Right atrium auricular region (tissue), 2 donors: ENCODE measurements around the gene BLOC1S1. TPM values are rescaled to one million over a fixed set of nuclear protein-coding genes. Genes with fewer than 3 reads are reported as not detected.

Experiments
- DNase-seq: peaks from one replicate; pipeline ENCODE4 v3.0.0-alpha.2; 2019; ENCODE audit warnings: low spot score
- H3K27ac ChIP-seq, 2 donors: fragments of 200-600 bp; sonication (generic); 1 replicate in 1 of 2; 2 replicates in 1 of 2; pipeline ENCODE4 v1.5.1; 2016 to 2019
- H3K27me3 ChIP-seq, 2 donors: fragments of 200-600 bp; sonication (generic); one replicate each; pipeline versions ENCODE4 v1.5.1 to v1.6.0; 2017 to 2019
- H3K36me3 ChIP-seq: fragments of 200-600 bp; sonication (generic); one replicate; pipeline ENCODE4 v1.5.1; 2016
- H3K4me1 ChIP-seq, 2 donors: fragments of 200-600 bp; sonication (generic); one replicate each; pipeline versions ENCODE4 v1.5.1 to v1.6.0; 2017 to 2019
- H3K4me3 ChIP-seq, 2 donors: fragments of 200-600 bp; sonication (generic); 1 replicate in 1 of 2; 2 replicates in 1 of 2; pipeline ENCODE4 v1.5.1; 2017 to 2019; ENCODE audit warnings: mild to moderate bottlenecking in 1 of 2, moderate library complexity in 1 of 2
- H3K9me3 ChIP-seq, 2 donors: fragments of 200-600 bp; sonication (generic); one replicate each; pipeline ENCODE4 v1.5.1; 2019
- total RNA-seq, 2 donors: library from RNA; depleted of rRNA; stranded (reverse); fragments of >200 nt; gene quantifications; one replicate each; pipeline ENCODE4 v1.1.0, GENCODE V29; 2016
- TF ChIP-seq, protein P1 (sequence below), 2 donors: fragments of 200-600 bp; sonication (generic); IDR thresholded peaks; one replicate each; pipeline ENCODE4 v1.5.1; 2019; ENCODE audit warnings: antibody characterized with exemption in 2 of 2

BLOC1S1 gene
- total RNA-seq, 2 donors from 2014 or later: 177 to 187 TPM

DNA sequence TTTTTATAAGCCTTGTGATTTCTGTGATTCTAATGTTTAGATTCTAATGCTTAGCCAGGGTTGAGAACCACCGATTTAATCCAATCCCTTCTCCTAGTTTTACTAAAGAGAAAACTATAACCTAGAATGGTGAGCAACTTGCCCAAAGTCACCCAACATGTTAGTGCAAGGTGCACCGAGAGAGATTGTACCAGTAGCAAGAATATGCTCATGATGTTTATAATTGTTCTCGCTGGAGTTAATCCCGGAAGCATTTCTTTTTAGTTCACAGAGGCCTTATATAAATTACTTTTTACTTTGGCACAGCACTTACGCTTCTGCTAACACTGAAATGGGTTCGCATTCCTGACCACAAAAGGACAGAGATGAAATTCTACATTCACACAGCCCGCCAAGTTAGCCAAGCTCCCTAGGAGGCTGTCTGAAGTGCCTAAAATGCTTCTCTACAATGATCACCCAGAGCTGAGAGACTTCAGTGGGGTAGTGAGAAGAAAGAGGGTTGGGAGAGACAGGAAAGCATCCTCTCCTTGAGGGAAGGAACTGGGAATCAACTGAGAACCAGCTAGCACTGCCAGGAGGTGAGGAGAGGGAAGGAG lies 579 bp upstream of the BLOC1S1 start:
- TF ChIP-seq, protein P1, sequence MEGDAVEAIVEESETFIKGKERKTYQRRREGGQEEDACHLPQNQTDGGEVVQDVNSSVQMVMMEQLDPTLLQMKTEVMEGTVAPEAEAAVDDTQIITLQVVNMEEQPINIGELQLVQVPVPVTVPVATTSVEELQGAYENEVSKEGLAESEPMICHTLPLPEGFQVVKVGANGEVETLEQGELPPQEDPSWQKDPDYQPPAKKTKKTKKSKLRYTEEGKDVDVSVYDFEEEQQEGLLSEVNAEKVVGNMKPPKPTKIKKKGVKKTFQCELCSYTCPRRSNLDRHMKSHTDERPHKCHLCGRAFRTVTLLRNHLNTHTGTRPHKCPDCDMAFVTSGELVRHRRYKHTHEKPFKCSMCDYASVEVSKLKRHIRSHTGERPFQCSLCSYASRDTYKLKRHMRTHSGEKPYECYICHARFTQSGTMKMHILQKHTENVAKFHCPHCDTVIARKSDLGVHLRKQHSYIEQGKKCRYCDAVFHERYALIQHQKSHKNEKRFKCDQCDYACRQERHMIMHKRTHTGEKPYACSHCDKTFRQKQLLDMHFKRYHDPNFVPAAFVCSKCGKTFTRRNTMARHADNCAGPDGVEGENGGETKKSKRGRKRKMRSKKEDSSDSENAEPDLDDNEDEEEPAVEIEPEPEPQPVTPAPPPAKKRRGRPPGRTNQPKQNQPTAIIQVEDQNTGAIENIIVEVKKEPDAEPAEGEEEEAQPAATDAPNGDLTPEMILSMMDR (IDR thresholded peaks at IDR 0.05): no peak
- Histone ChIP-seq H3K27ac (peak overlapping the region; percentile 93 to 95), H3K4me3 (peak overlapping the region; percentile 59 to 69), H3K4me1 (peaks cover 0 to 71% of the 10 kb centered on the region in 2 donors), H3K27me3 (no peaks in the 10 kb centered on the region), H3K36me3 (no peaks in the 10 kb centered on the region), H3K9me3 (no peaks in the 10 kb centered on the region)
- DNase-seq: no peak

DNA sequence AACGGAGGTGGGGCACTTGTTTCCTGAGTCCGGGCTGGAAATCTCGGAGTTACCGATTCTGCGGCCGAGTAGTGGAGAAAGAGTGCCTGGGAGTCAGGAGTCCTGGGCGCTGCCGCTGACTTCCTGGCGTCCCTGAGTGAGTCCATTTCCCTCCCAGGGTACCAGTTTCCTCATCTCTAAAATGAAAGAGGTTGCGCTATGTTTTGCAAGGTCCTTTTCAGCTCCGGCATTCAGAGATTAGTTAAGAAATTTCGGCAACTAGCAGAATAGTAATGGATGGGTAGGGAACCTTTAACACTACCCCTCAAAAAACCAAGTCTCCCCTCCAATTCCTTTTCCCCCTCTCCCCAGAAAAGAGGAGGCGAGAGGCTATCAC lies 724 bp downstream of the BLOC1S1 start:
- H3K27me3 ChIP-seq: no peaks in the 10 kb centered on the region
- peak overlapping the region; percentile 59 to 69 for H3K4me3 ChIP-seq
- no peak for DNase-seq
- TF ChIP-seq, protein P1 (IDR thresholded peaks at IDR 0.05): no peak
- H3K36me3 ChIP-seq: no peaks in the 10 kb centered on the region
- H3K27ac ChIP-seq: peak overlapping the region; percentile 93 to 95
- H3K9me3 ChIP-seq: no peaks in the 10 kb centered on the region
- H3K4me1 ChIP-seq: peaks cover 0 to 84% of the 10 kb centered on the region in 2 donors

DNA sequence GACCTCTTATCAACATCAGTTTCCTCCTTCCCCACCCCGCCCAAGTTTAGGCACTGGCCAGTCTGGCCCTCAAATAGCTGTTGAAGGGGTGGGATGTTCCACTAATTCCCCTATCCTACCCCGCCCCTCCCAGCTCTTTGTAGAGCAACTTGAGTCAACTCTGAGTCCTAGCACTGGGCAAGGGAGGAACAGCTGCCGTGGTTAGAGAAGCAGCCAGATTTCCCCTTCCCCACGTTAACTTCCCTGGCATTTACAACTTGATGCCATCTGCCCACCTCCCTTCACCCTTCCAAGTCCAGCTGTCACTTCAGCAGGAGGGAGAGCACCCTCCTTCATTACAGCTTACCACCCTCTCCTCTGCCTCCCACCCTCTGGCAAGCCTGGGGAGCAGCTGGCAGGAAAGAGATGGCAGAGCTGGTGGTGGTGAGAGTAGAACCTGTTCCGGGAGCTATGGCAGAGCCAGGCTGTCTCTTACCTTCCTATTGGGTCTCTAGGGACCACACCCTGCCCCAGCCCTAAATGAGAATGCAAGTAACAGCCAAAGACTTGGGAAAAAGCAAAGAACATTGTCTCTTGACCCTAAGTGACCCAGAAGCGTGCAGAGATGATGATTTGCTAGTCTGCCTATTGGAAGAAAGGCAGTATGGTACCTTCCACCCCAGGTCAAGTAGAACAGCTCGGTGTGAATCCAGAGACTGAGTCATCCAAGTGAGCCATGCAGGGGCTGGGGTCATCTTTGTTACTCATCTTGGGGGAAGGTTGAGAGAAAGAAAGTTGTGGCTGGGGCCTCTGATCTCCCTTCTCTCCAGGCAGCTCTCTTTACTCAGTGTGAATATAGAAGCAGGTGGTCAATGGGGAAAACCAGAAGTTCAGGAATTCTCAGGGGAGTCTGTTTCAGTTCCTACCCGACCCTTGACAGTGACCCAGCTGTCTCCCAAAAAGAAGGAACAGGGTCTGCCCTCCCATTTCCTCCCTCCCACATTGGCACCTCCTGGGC lies 1.5 kb downstream of the BLOC1S1 start:
- peak overlapping the region; percentile 93 to 95 for H3K27ac ChIP-seq
- no peak for DNase-seq
- H3K36me3 ChIP-seq: no peaks in the 10 kb centered on the region
- H3K27me3 ChIP-seq: no peaks in the 10 kb centered on the region
- H3K9me3 ChIP-seq: no peaks in the 10 kb centered on the region
- H3K4me3 ChIP-seq: peak overlapping the region; percentile 59 to 69
- peaks cover 0 to 86% of the 10 kb centered on the region in 2 donors for H3K4me1 ChIP-seq
- TF ChIP-seq, protein P1 (IDR thresholded peaks at IDR 0.05): no peak

DNA sequence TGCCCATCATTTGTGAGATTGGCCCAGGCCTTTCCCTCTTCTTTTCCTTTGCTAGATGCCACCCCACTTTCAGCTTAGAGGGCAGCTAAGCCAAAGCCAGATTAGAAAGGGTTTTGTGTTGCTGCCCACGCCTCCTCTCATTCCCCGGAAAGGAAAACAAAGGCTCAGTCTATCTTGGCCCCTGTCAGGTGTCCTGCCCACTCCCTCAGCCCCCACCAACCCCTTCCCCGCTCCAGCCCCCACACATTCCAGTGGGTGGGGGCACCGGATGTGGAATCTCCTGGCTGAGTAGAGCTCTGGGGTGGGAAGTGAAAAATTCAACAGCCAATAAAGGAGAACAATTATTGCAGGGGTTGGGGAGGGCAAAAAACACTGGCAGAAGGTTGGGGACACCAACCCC lies 2.2 kb downstream of the BLOC1S1 start:
- peaks cover 0 to 82% of the 10 kb centered on the region in 2 donors for H3K4me1 ChIP-seq

DNA sequence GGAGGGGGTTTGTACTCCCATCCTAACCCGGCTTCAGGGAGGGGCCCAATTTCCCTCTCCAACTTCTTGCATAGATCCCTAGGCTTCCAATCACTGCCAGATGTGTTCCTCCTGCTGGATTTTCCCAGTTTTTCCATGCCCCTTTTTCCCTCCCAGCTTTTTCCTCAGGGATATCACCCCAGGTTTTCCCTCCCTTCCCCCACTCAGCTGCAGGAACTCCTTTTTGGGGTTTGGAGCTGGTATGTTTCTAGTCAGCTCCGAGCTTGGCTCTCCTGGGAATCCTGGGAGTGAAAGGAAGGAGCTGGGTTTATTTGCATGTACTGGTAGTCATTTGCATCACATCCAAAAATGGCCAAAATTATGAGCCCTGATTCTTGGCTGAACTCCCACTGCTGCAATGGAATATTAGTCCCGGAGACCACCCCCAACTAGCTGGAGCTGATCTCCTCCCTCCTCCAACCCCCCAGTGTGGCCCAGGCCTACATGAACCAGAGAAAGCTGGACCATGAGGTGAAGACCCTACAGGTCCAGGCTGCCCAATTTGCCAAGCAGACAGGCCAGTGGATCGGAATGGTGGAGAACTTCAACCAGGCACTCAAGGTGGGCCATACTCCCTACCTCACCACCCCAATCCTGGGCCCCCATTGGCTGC lies 2.9 kb downstream of the BLOC1S1 start:
- Histone ChIP-seq H3K36me3 (peaks cover under 1% of the 10 kb centered on the region), H3K4me1 (peaks cover 0 to 82% of the 10 kb centered on the region in 2 donors), H3K9me3 (no peaks in the 10 kb centered on the region), H3K27me3 (no peaks in the 10 kb centered on the region), H3K4me3 (no peak overlapping the region), H3K27ac (peak overlapping the region; percentile 93 to 95)
- TF ChIP-seq, protein P1 (IDR thresholded peaks at IDR 0.05): no peak
- no peak for DNase-seq

More for the DNA sequence above, 2.2 kb downstream of the BLOC1S1 start:
- Histone ChIP-seq H3K9me3 (no peaks in the 10 kb centered on the region), H3K27ac (peak overlapping the region; percentile 93 to 95), H3K27me3 (no peaks in the 10 kb centered on the region), H3K4me3 (no peak overlapping the region), H3K36me3 (no peaks in the 10 kb centered on the region)
- TF ChIP-seq, protein P1 (IDR thresholded peaks at IDR 0.05): no peak
- no peak for DNase-seq
